GM12892 (cell line): ENCODE results near the gene PDCD1.
A peak's percentile ranks its signal among the peaks of the same experiment; 100 is the strongest.

Experiments used
- DNase-seq: peaks from one replicate; pipeline ENCODE4 v3.0.0; 2011; ENCODE audit not compliant: insufficient read length
- FAIRE-seq: peaks from 2 replicates; lab custom pipeline; 2011; peaks lifted over from hg19 to GRCh38; lab: Jason Lieb, UNC
- POLR2A ChIP-seq: IDR thresholded peaks from 2 replicates; pipeline ENCODE4 v1.6.1; 2011; ENCODE audit warnings: low read depth, low read length, control low read depth
- POLR2AphosphoS5 ChIP-seq: IDR thresholded peaks from 2 replicates; pipeline ENCODE4 v1.6.1; 2011; ENCODE audit warnings: low read depth, low read length, control low read depth
- TAF1 ChIP-seq: IDR thresholded peaks from 2 replicates; pipeline ENCODE4 v1.6.1; 2011; ENCODE audit warnings: low read depth, mild to moderate bottlenecking, control low read depth, low read length, borderline replicate concordance

Gene PDCD1

DNA sequence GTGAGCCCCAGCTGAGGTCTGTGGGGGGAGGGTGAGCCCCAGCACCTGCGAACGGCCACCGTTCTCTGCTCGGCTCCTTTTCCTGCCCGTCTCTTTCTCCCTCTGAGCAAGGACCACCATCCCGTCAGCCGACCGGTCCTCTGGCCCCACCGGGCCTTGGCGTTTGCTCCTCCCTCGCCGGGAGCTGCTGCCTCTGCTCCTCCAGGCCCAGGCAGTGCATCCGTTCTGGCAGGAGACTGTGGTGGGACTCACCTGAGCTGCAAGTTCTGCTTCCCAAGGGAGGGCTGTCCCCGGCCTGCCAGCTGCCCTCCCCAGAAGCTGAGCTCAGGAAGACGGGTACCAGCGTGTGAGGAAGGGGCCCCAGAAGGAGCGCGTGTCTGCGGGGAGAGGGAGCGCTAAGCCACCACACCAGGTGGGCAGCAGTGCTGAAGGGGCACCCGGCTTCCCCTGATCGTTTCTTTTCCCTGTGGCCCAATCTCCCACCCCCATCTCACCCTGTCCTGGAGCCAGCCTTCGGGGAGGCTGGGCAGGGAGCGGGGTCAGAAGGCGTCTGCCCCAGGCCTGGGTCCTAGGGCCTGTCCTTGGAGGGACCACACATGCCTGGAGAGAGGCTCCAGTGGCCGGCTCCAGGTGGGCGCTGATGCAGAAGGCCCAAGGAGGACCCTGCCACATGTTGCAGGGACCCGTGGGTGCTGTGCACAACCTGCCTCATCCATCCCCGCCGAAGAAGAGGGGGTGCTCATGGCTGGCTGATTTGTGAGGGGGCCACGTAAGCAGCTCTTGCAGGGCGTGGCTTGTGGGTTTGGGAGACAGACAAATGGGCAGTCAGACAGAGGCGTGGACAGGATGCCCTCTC is 8.3 kb upstream of the PDCD1 start:
- no peak for DNase-seq
- TF ChIP-seq POLR2AphosphoS5 = no peak
- no peak for TF ChIP-seq TAF1
- TF ChIP-seq POLR2A = no peak
- no peak for FAIRE-seq

DNA sequence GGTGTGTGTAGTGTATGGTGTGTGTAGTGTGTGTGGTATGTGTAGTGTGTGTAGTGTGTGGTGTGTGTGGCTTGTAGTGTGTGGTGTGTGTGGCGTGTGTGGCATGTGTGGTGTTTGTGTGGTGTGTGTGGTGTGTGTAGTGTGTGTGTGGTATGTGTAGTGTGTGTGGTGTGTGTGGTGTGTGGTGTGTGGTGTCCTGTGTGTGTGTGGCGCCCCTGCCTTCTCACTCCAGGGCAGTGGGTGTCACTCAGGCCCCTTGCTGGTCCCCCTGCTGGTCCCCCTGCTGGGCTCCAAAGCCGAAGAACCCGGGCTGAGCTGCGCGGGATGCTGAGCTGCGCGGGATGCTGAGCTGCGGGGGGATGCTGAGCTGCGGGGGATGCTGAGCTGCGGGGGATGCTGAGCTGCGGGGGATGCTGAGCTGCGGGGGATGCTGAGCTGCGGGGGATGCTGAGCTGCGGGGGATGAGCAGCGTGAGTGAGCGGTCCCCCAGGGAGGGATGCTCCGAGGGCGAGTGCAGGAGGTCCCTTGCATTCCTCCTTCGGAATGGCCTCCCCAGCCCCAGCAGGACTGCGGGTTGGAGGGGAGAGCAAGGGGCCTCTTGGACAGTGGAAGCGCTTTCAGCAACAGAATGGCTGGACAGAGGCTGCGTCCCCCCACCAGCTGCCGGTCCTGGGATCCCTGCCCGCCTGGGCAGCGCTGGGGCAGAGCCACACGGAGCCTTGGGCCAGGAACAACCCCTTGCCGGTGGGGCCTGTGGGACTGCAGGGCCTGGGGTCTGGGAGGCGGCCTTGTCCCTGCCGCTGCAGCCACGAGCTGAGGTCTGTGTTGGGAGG is 7.5 kb upstream of the PDCD1 start:
- DNase-seq = no peak
- no peak for FAIRE-seq
- no peak for TF ChIP-seq POLR2AphosphoS5
- no peak for TF ChIP-seq POLR2A
- TF ChIP-seq TAF1 = no peak

DNA sequence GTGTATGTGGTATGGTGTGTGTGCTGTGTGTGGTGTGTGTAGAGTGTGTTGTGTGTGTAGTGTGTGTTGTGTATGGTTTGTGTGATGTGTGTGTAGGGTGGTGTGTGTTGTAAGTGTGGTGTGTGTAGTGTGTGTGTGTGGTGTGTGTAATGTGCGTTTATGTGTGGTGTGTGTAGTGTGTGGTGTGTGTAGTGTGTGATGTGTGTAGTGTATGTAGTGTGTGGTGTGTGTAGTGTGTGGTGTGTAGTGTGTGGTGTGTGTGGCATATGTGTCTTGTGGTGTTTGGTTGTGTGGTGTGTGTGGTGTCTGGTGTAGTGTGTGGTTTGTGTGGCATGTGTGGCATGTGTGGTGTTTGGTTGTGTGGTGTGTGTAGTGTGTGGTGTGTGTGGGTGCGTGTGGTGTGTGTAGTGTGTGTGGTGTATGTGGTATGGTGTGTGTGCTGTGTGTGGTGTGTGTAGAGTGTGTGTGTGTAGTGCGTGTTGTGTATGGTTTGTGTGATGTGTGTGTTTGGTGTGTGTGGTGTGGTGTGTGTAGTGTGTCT is 6.8 kb upstream of the PDCD1 start:
- DNase-seq = no peak
- TF ChIP-seq TAF1 = no peak
- no peak for TF ChIP-seq POLR2A
- TF ChIP-seq POLR2AphosphoS5 = no peak
- FAIRE-seq = peak; percentile 97

DNA sequence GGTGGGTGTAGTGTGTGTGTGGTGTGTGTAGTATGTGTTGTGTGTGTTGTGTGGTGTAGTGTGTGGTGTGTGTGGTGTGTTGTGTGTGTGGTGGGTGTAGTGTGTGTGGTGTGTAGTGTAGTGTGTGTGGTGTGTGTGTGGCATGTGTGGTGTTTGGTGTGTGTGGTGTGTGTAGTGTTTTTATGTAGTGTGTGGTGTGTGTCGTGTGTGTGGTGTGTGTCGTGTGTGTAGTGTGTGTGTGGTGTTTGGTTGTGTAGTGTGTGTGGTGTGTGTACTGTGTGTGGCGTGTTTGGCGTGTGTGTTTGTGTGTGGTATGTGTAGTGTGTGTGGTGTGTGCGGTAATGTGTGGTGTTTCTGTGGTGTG is 6.1 kb upstream of the PDCD1 start:
- no peak for DNase-seq
- no peak for FAIRE-seq
- TF ChIP-seq TAF1 (no peak), POLR2A (no peak), POLR2AphosphoS5 (no peak)

DNA sequence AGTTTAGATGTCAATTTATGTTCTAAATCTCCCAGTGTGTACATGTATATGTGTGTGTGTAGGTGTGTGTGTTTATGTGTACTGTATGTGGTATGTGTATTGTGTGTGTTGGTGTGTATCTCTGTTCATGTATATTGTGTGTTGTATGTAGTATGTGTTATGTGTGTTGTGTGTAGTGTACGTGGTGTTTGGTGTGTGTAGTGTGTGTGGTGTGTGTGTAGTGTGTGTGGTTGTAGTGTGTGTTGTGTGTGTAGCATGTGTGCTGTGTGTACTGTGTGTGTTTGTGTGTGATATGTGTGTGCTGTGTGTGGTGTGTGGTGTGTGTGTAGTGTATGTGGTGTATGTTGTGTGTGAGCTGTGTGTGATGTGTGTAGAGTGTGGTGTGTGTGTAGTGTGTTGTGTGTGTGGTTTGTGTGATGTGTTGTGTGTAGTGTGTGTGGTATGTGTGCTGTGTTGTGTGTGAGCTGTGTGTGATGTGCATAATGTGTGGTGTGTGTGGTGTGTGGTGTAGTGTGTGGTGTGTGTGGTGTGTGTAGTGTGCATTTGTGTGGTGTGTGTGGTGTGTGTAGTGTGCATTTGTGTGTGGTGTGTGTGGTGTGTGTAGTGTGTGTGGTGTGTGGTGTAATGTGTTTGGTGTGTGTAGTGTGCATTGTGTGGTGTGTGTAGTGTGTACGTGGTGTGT is 5.6 kb upstream of the PDCD1 start:
- no peak for FAIRE-seq
- TF ChIP-seq TAF1 (no peak), POLR2AphosphoS5 (no peak), POLR2A (no peak)
- no peak for DNase-seq

DNA sequence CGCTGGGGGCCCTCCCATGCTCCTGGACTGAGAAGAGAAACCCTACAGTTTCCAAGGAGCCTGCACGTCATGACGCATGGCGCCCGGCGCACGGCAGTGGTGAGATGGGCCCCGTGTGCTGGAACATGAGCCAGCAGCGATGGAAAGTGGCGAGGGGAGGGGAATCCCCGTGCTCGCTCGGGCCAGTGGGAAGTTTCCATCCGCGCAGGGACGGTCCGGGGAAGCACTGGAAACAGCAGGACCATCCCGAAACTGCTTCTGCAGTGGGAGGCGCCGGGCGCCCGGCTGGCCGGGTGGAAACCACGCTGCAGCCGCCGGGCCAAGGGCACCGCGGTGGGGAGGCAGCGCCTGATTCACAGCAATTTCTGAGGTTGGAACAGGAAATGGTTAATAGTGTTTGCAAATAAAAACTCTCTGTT is 4.9 kb upstream of the PDCD1 start:
- no peak for TF ChIP-seq POLR2AphosphoS5
- DNase-seq = no peak
- peak; percentile 70 for FAIRE-seq

DNA sequence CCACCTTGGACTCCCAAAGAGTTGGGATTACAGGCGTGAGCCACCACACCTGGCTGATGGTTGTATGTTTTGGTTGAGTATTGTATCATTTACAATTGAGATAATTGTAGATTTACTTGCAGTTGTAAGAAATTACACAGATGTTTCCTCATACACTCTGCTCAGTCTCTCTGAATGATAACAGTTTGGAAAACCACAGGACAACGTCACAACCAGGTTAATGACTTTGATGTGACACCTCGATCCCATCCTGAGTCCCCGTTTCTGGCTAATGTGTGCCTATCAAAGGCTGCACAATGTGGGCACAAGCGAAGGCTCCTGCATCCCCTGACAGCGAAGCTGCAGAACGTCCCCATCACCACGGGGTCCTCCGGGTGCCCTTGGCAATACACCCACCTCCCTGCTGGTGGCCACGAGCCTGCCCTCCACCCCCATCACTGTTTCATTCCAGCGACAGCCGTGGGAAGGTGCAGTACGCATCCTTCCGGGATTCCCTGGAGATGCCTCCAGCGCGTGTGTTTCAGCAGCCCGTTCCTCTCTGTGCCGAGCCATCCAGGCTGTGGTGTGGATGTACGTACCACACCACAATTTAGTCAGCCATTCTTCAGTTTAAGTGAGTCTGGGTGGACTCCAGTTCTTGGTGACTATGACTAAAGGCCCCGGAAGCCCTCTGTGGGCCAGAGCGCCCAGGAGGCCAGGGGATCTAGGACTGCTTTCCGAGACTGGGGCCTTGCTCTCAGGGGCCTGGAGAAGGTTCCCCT is 4.3 kb upstream of the PDCD1 start:
- TF ChIP-seq POLR2AphosphoS5 (no peak), TAF1 (no peak), POLR2A (no peak)
- DNase-seq = no peak
- peak; percentile 78 for FAIRE-seq

DNA sequence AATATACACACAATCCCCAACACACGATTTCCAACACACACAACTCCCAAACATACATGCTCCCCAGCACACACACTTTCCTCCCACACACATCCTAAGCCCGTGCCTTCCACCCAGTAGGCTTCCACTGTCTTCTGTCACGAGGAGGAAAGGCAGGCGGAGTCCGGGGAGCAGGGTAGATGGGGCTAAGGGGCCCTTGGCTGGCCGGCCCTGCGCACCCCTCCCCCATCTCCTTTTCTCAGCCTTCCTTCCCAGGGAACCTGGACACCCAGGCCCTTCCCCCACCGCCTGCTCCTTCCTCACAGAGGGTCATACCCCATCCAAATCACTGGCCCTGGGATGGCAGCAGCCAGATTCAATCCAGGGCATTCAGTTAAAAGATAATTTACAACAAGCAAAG is 3.4 kb upstream of the PDCD1 start:
- DNase-seq (no peak), FAIRE-seq (no peak)
- TF ChIP-seq POLR2A = no peak
- no peak for TF ChIP-seq TAF1
- TF ChIP-seq POLR2AphosphoS5 = no peak

DNA sequence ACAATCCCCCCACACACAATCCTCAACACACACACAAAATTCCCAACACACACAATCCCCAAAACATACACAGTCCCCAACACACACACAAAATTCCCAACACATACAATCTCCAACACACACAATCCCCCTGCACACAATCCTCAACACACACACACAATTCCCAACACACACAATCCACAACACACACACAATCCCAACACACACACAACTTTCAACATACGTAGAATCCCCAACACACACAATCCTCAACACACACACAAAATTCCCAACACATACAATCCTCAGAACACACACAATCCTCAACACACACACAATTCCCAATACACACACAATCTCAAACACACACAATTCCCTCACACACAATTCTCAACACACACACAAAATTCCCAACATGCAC is 2.6 kb upstream of the PDCD1 start:
- DNase-seq (no peak), FAIRE-seq (peak; percentile 76)
- TF ChIP-seq POLR2A = no peak
- no peak for TF ChIP-seq POLR2AphosphoS5
- no peak for TF ChIP-seq TAF1

DNA sequence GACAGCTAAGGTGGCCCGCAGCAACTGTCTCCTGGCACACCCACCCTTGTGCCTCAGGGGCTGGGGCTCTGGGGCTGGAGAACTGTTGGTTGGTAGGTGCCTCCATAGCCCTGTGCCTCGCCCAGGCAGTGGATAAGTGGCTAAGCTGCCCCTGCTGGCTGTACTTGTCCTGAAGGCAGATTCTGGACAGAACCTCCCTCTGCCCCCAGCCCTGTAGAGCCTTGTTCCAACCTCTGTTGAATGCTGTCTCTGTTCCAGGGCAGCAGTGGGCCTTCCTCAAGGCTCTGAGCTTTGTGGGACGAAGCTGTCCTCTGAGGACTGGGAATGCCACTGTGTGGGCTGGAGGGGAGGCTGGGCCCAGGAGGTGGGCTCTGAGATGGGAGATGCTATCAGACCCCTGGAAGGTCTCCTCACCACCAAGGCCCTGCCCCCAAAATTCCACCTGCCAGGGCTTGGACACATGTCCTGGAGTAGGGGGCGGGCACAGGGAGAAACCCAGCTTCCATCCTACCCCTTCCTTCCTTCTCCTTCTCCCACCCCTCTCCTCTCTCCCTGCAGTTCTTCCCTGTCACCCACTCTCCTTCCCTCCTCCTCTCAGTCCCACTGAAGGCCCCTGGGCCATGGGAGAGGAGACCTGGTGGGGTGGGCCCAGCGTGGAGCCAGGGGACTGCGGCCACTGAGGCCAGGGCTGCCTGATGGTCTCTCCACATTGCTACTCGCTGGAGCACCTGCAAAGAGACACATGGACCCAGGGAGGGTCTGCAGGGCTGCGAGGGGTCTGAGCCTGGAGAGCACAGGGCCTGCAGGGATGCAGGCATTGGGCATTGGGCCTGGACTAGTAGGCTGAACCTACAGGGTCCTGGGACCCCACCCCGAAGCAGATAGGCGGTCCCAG is 1.7 kb upstream of the PDCD1 start:
- DNase-seq (no peak), FAIRE-seq (peak; percentile 95)
- TF ChIP-seq TAF1 = no peak
- TF ChIP-seq POLR2A = no peak
- TF ChIP-seq POLR2AphosphoS5 = no peak
